ENCODE measurements around the gene METTL13. TPM values are rescaled to one million over a fixed set of nuclear protein-coding genes. Genes with fewer than 3 reads are reported as not detected.

METTL13 gene
- total and polyA plus RNA-seq, 9 of the 15 experiments (the other 6 are each of a cell fraction or from before 2014, with no cell fraction given) = 18.9 to 78.9 (median 54.9) TPM

DNA sequence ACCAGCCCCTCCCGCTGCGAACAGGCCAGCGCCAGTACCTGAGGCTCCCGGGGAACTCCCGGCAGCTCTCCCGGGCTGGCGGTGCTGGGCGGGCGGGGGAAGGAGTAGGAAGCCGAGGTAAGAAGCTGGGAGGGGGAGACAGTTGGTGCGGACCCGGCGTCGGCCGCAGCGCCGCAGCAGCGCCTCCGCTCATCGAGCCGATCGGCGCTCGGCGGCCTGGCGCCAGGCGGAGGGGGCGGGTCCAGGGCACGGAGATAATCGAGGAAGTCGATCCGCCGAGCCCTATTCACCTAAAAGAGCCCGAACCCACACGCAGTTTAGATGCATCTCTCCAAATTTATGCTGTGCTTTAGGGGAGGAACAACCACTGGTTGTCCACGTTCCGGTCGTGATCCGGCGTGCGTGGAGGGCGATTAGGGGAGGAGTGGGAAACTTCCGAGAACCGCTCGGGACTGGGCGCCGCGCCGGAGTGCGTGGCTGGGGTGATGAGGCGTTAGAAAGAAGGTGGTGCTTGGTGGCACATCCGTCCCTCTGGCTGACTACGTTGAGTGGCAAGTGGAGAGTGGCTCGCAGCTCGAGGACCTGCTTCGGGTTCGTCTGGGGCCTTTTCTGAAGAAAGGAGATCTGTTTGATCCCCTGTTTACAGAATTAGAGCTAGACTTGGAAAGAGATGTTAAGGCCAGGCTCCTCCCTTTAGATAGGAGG lies 39.4 kb upstream of the METTL13 start, which contains the start of gene VAMP4 (continued):
- TF ChIP-seq, protein P1, sequence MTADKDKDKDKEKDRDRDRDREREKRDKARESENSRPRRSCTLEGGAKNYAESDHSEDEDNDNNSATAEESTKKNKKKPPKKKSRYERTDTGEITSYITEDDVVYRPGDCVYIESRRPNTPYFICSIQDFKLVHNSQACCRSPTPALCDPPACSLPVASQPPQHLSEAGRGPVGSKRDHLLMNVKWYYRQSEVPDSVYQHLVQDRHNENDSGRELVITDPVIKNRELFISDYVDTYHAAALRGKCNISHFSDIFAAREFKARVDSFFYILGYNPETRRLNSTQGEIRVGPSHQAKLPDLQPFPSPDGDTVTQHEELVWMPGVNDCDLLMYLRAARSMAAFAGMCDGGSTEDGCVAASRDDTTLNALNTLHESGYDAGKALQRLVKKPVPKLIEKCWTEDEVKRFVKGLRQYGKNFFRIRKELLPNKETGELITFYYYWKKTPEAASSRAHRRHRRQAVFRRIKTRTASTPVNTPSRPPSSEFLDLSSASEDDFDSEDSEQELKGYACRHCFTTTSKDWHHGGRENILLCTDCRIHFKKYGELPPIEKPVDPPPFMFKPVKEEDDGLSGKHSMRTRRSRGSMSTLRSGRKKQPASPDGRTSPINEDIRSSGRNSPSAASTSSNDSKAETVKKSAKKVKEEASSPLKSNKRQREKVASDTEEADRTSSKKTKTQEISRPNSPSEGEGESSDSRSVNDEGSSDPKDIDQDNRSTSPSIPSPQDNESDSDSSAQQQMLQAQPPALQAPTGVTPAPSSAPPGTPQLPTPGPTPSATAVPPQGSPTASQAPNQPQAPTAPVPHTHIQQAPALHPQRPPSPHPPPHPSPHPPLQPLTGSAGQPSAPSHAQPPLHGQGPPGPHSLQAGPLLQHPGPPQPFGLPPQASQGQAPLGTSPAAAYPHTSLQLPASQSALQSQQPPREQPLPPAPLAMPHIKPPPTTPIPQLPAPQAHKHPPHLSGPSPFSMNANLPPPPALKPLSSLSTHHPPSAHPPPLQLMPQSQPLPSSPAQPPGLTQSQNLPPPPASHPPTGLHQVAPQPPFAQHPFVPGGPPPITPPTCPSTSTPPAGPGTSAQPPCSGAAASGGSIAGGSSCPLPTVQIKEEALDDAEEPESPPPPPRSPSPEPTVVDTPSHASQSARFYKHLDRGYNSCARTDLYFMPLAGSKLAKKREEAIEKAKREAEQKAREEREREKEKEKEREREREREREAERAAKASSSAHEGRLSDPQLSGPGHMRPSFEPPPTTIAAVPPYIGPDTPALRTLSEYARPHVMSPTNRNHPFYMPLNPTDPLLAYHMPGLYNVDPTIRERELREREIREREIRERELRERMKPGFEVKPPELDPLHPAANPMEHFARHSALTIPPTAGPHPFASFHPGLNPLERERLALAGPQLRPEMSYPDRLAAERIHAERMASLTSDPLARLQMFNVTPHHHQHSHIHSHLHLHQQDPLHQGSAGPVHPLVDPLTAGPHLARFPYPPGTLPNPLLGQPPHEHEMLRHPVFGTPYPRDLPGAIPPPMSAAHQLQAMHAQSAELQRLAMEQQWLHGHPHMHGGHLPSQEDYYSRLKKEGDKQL (CRISPR knock-in tag; IDR thresholded peaks at IDR 0.05; ENCODE audit: borderline replicate concordance) = peak; percentile 71; the same call in 1 of the 2 replicates
- TF ChIP-seq ZNF444 (CRISPR knock-in tag; IDR thresholded peaks at IDR 0.05) (no peak), NFXL1 (CRISPR knock-in tag; IDR thresholded peaks at IDR 0.05) (no peak), NR2C2 (CRISPR knock-in tag; IDR thresholded peaks at IDR 0.05) (no peak; the same call in 1 of the 2 replicates), NR2C2 (tag; IDR thresholded peaks at IDR 0.05) (peak; percentile 81; the same call in 1 of the 2 replicates), SNIP1 (IDR thresholded peaks at IDR 0.05; ENCODE audit: low read depth) (no peak), ZEB2 (IDR thresholded peaks at IDR 0.05) (0 out of 2 replicates have a peak, but pooled peaks have one; percentile 41), SMARCA4 (IDR thresholded peaks at IDR 0.05) (peak; percentile 39; the same call in 1 of the 2 replicates), E2F3 (CRISPR knock-in tag; IDR thresholded peaks at IDR 0.05) (no peak), RAD51 (IDR thresholded peaks at IDR 0.05; ENCODE audit: borderline replicate concordance, low read depth) (peak; percentile 50), ZNF830 (CRISPR knock-in tag; IDR thresholded peaks at IDR 0.05) (no peak), MYNN (IDR thresholded peaks at IDR 0.05) (no peak), MYNN (CRISPR knock-in tag; IDR thresholded peaks at IDR 0.05) (no peak), SP2 (IDR thresholded peaks at IDR 0.05; ENCODE audit: extremely low read depth, low read depth, low read length, poor library complexity, severe bottlenecking) (no peak), DACH1 (IDR thresholded peaks at IDR 0.05; ENCODE audit: partially characterized antibody) (no peak), KAT7 (CRISPR knock-in tag; IDR thresholded peaks at IDR 0.05; ENCODE audit: borderline replicate concordance) (peak; percentile 27; the same call in 1 of the 2 replicates)
- TF ChIP-seq, protein P2, sequence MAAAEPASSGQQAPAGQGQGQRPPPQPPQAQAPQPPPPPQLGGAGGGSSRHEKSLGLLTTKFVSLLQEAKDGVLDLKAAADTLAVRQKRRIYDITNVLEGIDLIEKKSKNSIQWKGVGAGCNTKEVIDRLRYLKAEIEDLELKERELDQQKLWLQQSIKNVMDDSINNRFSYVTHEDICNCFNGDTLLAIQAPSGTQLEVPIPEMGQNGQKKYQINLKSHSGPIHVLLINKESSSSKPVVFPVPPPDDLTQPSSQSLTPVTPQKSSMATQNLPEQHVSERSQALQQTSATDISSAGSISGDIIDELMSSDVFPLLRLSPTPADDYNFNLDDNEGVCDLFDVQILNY (CRISPR knock-in tag; IDR thresholded peaks at IDR 0.05) = peak; percentile 7; the same call in 1 of the 2 replicates
- TF ChIP-seq, protein P3, sequence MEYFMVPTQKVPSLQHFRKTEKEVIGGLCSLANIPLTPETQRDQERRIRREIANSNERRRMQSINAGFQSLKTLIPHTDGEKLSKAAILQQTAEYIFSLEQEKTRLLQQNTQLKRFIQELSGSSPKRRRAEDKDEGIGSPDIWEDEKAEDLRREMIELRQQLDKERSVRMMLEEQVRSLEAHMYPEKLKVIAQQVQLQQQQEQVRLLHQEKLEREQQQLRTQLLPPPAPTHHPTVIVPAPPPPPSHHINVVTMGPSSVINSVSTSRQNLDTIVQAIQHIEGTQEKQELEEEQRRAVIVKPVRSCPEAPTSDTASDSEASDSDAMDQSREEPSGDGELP (CRISPR knock-in tag; IDR thresholded peaks at IDR 0.05; ENCODE audit: borderline replicate concordance) = peak; percentile 71; the same call in 1 of the 2 replicates
